NT2/D1 (cell line): ENCODE data around the gene PGC.
"Not testable (repeated sequence)": the region's sequence is repeated elsewhere in the genome, so short reads cannot be mapped to it uniquely, and the experiment has no call there.

Experiments
- DNase-seq: peaks from one replicate; pipeline ENCODE4 v3.0.0-alpha.2; 2011; ENCODE audit warnings: low read depth, low spot score
- H3K27me3 ChIP-seq: 2 replicates; pipeline ENCODE4 v1.6.0; 2011; ENCODE audit warnings: mild to moderate bottlenecking; ENCODE audit not compliant: insufficient read length, insufficient read depth
- H3K36me3 ChIP-seq: 2 replicates; pipeline ENCODE4 v1.6.1; 2011; ENCODE audit warnings: mild to moderate bottlenecking, low read length, mixed read lengths; ENCODE audit not compliant: insufficient read depth, insufficient read length
- H3K4me1 ChIP-seq: 2 replicates; pipeline ENCODE4 v1.5.1; 2011; ENCODE audit not compliant: insufficient read depth, insufficient read length
- H3K4me3 ChIP-seq: 2 replicates; pipeline ENCODE4 v1.5.1; 2011; ENCODE audit warnings: low read depth; ENCODE audit not compliant: insufficient read length
- H3K9ac ChIP-seq: 2 replicates; pipeline ENCODE4 v1.6.0; 2011; ENCODE audit warnings: low read depth; ENCODE audit not compliant: insufficient read length
- H3K9me3 ChIP-seq: 2 replicates; pipeline ENCODE4 v1.5.1; 2011; ENCODE audit warnings: mild to moderate bottlenecking, low read length; ENCODE audit not compliant: insufficient read depth
- SUZ12 ChIP-seq: IDR thresholded peaks from 2 replicates; pipeline ENCODE4 v1.6.1; 2011; ENCODE audit not compliant: insufficient read length, insufficient read depth; ENCODE audit errors: extremely low read depth
- YY1 ChIP-seq: IDR thresholded peaks from 2 replicates; pipeline ENCODE4 v1.6.1; 2011; ENCODE audit not compliant: insufficient read length, insufficient read depth
- ZNF274 ChIP-seq: IDR thresholded peaks from 2 replicates; pipeline ENCODE4 v1.6.1; 2011; ENCODE audit warnings: mild to moderate bottlenecking, low read depth, low read length

PGC gene

GRCh38 chr6:41771058-41771983, 24.1 kb upstream of the PGC start:
- DNase-seq, result no peak
- H3K4me3 ChIP-seq, result no peak overlapping the region
- H3K9ac ChIP-seq, result no peak overlapping the region
- H3K36me3 ChIP-seq, result peaks cover 40% of the 10 kb centered on the region
- no peaks in the 10 kb centered on the region for H3K27me3 ChIP-seq
- TF ChIP-seq YY1 (no peak), ZNF274 (no peak), SUZ12 (no peak)
- H3K4me1 ChIP-seq, result no peaks in the 10 kb centered on the region
- no peaks in the 10 kb centered on the region for H3K9me3 ChIP-seq

GRCh38 chr6:41770381-41771057, 23.3 kb upstream of the PGC start:
- Histone ChIP-seq H3K9ac (no peak overlapping the region), H3K36me3 (peaks cover 39% of the 10 kb centered on the region), H3K9me3 (no peaks in the 10 kb centered on the region), H3K4me3 (no peak overlapping the region), H3K4me1 (no peaks in the 10 kb centered on the region), H3K27me3 (no peaks in the 10 kb centered on the region)
- DNase-seq, result no peak
- no peak for TF ChIP-seq ZNF274
- no peak for TF ChIP-seq YY1
- TF ChIP-seq SUZ12, result no peak

- Histone ChIP-seq H3K9me3 (no peaks in the 10 kb centered on the region), H3K27me3 (no peaks in the 10 kb centered on the region), H3K4me1 (peaks cover under 1% of the 10 kb centered on the region), H3K36me3 (peaks cover 29% of the 10 kb centered on the region), H3K4me3 (no peak overlapping the region), H3K9ac (no peak overlapping the region)
- TF ChIP-seq ZNF274 (no peak), YY1 (no peak), SUZ12 (no peak)
- DNase-seq, result no peak
Observed at GRCh38 chr6:41769376-41769775, 22.2 kb upstream of the PGC start.

- Histone ChIP-seq H3K36me3 (peaks cover 26% of the 10 kb centered on the region), H3K9ac (no peak overlapping the region), H3K4me3 (no peak overlapping the region), H3K9me3 (no peaks in the 10 kb centered on the region), H3K4me1 (peaks cover 4% of the 10 kb centered on the region), H3K27me3 (no peaks in the 10 kb centered on the region)
- DNase-seq, result no peak
- TF ChIP-seq ZNF274 (no peak), SUZ12 (no peak), YY1 (no peak)
Observed at GRCh38 chr6:41768545-41769308, 21.5 kb upstream of the PGC start.

- Histone ChIP-seq H3K9ac (no peak overlapping the region), H3K4me3 (no peak overlapping the region), H3K9me3 (no peaks in the 10 kb centered on the region), H3K27me3 (no peaks in the 10 kb centered on the region), H3K4me1 (peaks cover 4% of the 10 kb centered on the region), H3K36me3 (peaks cover 20% of the 10 kb centered on the region)
- TF ChIP-seq ZNF274, result no peak
- TF ChIP-seq YY1, result no peak
- TF ChIP-seq SUZ12, result no peak
- no peak for DNase-seq
Observed at GRCh38 chr6:41767112-41767833, 20.1 kb upstream of the PGC start.

GRCh38 chr6:41766043-41766664, 19.0 kb upstream of the PGC start:
- H3K4me1 ChIP-seq, H3K27me3 ChIP-seq: not testable (repeated sequence)

More at GRCh38 chr6:41766043-41766664, 19.0 kb upstream of the PGC start:
- H3K9ac ChIP-seq, DNase-seq, H3K9me3 ChIP-seq, H3K4me3 ChIP-seq, H3K36me3 ChIP-seq: not testable (repeated sequence)
